Immature natural killer cell (primary cell): ENCODE results near the gene CCL15. TPM values are rescaled to one million over a fixed set of nuclear protein-coding genes. Genes with fewer than 3 reads are reported as not detected.

Experiments
- DNase-seq, 3 donors: peaks; one replicate each; pipeline ENCODE4 v3.0.0; 2022; ENCODE audit warnings: mixed read lengths in 1 of 3
- H3K27ac Mint-ChIP-seq, 6 donors: one replicate each; pipeline ENCODE4 v1.8.0; 2020; ENCODE audit warnings: mixed read lengths in 6 of 6, mild to moderate bottlenecking in 5 of 6, inconsistent platforms in 4 of 6, moderate library complexity in 3 of 6
- H3K27me3 Mint-ChIP-seq, 3 donors: one replicate each; pipeline ENCODE4 v1.8.0; 2020 to 2021; ENCODE audit warnings: low read depth in 3 of 3, mild to moderate bottlenecking in 3 of 3, mixed read lengths in 3 of 3, moderate library complexity in 3 of 3, inconsistent platforms in 1 of 3
- H3K36me3 Mint-ChIP-seq, 3 donors: one replicate each; pipeline ENCODE4 v1.8.0; 2020; ENCODE audit warnings: mixed read lengths in 3 of 3, inconsistent platforms in 2 of 3, mild to moderate bottlenecking in 2 of 3
- H3K4me1 Mint-ChIP-seq, 2 donors: one replicate each; pipeline ENCODE4 v1.8.0; 2020; ENCODE audit warnings: inconsistent platforms in 2 of 2, mild to moderate bottlenecking in 2 of 2, mixed read lengths in 2 of 2, moderate library complexity in 1 of 2
- H3K4me3 Mint-ChIP-seq, 5 donors: one replicate each; pipeline ENCODE4 v1.8.0; 2020; ENCODE audit warnings: mild to moderate bottlenecking in 5 of 5, mixed read lengths in 5 of 5, inconsistent platforms in 3 of 5, moderate library complexity in 3 of 5
- H3K9me3 Mint-ChIP-seq, 6 donors: one replicate each; pipeline ENCODE4 v1.8.0; 2020; ENCODE audit warnings: mild to moderate bottlenecking in 6 of 6, mixed read lengths in 6 of 6, inconsistent platforms in 4 of 6, moderate library complexity in 3 of 6
- polyA plus RNA-seq, 3 donors: library from polyadenylated mRNA; unstranded; fragments of 300-500 nt; fragmentation: Illumina TruSeq; gene quantifications; one replicate each; pipeline ENCODE4 v1.2.3, GENCODE V29; 2021

Gene CCL15
- polyA plus RNA-seq, 3 donors from 2014 or later = not detected

DNA sequence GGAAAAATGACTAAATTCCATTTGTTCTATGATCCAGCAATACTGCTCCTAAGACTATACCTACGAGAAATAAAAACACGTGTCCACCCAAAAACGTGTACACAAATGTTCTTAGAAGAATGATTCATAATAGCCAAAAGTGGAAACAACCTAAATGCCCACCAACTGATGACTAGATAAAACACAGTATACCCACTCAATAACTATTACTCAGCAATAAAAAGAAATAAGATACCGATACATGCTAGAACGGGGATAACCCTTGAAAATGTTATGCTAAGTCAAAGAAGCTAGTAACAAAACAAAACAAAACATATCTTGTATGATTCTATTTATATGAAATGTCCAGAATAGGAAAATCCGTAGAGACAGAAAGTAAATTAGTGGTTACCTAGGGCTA lies 37.7 kb downstream of the CCL15 start:
- peaks cover 3 to 21% (median 7%) of the 10 kb centered on the region in 3 donors for H3K36me3 Mint-ChIP-seq
- H3K4me3 Mint-ChIP-seq = no peak overlapping the region
- H3K9me3 Mint-ChIP-seq = no peaks in the 10 kb centered on the region
- peaks cover 0 to 3% of the 10 kb centered on the region in 2 donors for H3K4me1 Mint-ChIP-seq
- DNase-seq = no peak
- peak overlapping the region in 1 of 6 donors; percentile 71 for H3K27ac Mint-ChIP-seq
- peaks cover 0 to 3% (median 0%) of the 10 kb centered on the region in 3 donors for H3K27me3 Mint-ChIP-seq

DNA sequence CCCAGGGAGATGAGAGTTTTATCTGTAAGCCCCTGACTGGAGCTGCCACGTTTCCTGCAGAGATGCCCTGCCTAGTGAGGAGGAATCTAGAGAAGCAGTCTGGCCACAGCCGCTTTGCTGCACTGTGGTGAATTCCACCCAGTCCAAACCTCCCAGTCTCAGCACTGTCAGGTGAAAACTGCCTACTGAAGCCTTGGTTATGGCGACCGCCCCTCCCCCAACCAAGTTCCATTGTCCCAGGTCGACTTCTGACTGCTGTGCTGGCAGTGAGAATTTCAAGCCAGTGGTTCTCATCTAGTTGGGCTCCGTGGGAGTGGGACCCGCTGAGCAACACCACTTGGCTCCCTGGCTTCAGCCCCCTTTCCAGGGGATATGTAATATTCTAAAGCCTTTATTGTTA lies 47.6 kb downstream of the CCL15 start:
- Mint-ChIP-seq H3K9me3 (no peaks in the 10 kb centered on the region), H3K27ac (no peak overlapping the region)

DNA sequence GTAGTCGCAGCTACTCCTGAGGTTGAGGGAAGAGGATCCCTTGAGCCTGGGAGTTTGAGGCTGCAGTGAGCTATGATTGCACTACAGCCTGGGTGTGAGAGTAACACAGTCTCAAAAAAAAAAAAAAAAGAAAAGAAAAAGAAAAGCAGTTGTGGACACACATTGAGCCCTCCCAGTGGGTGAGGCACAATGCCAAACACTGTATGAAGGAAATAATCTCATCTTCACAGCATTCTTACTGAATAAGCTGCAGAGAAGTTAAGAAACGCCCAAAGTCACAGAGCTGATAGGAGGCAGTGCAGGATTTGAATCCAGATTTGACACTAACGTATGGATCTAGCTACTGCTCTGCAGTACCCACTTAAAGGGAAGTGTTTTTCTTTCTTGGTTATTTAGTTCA lies 52.0 kb downstream of the CCL15 start:
- Mint-ChIP-seq H3K4me1 (peaks cover 12 to 35% of the 10 kb centered on the region in 2 donors), H3K27me3 (peaks cover 0 to 2% (median 0%) of the 10 kb centered on the region in 3 donors), H3K9me3 (no peaks in the 10 kb centered on the region), H3K27ac (peak overlapping the region in 2 of 6 donors; percentile 0 to 47), H3K36me3 (peaks cover 0 to 8% (median 7%) of the 10 kb centered on the region in 3 donors), H3K4me3 (no peak overlapping the region)
- no peak for DNase-seq

More for the DNA sequence above, 47.6 kb downstream of the CCL15 start:
- no peak overlapping the region for H3K4me3 Mint-ChIP-seq
- peaks cover 6 to 16% of the 10 kb centered on the region in 2 donors for H3K4me1 Mint-ChIP-seq
- peaks cover 0 to 3% (median 2%) of the 10 kb centered on the region in 3 donors for H3K27me3 Mint-ChIP-seq
- peaks cover 0 to 23% (median 14%) of the 10 kb centered on the region in 3 donors for H3K36me3 Mint-ChIP-seq
- DNase-seq = no peak

DNA sequence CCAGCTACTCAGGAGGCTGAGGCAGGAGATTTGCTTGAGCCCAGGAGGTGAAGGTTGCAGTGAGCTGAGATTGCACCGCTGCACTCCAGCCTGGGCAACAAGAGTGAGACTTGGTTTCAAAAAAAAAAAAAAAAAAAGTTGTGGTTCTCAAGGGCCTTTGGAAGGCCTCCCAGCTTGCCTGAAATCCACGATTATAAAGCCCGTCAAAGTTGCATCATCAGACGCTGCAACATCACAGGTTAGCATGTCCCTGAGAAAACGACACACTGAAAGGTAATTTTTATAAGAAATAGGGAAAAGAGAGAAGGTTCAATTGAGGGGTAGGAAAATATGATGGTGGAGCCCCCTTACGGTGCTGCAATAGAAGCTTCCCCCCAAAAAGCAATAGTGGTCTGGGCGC lies 53.3 kb downstream of the CCL15 start:
- Mint-ChIP-seq H3K27me3 (peaks cover 0 to 2% (median 0%) of the 10 kb centered on the region in 3 donors), H3K4me3 (no peak overlapping the region), H3K27ac (no peak overlapping the region), H3K4me1 (peaks cover 18 to 45% of the 10 kb centered on the region in 2 donors), H3K36me3 (peaks cover 0 to 9% (median 0%) of the 10 kb centered on the region in 3 donors), H3K9me3 (no peaks in the 10 kb centered on the region)
- no peak for DNase-seq

Other genes starting within 250 kb of the CCL15 start
- not detected for gene GAS2L2, start 248.3 kb downstream of the CCL15 start, polyA plus RNA-seq
- gene C17orf50, start 240.7 kb downstream of the CCL15 start, polyA plus RNA-seq = under 1 TPM in 2 of 3 donors, not detected in 1; 0.28 to 0.34 TPM
- not detected for gene MMP28, start 205.9 kb downstream of the CCL15 start, polyA plus RNA-seq
- gene TAF15, start 192.1 kb downstream of the CCL15 start, polyA plus RNA-seq = 10 to 100 TPM in 2 of 3 donors, 1 to 10 TPM in 1; 9.4 to 35.5 (median 10.3) TPM
- gene HEATR9, start 132.7 kb downstream of the CCL15 start, polyA plus RNA-seq = under 1 TPM in 2 of 3 donors, not detected in 1; 0.11 to 0.19 TPM
- 1,000 to 10,000 TPM; 1,095 to 2,255 (median 1,960) TPM for gene CCL5, start 121.2 kb downstream of the CCL15 start, polyA plus RNA-seq
- gene RDM1, start 70.8 kb downstream of the CCL15 start, polyA plus RNA-seq = 1 to 10 TPM in 1 of 3 donors, under 1 TPM in 1, not detected in 1; 0.82 to 1.7 TPM
- not detected for gene LYZL6, start 57.8 kb downstream of the CCL15 start, polyA plus RNA-seq
- not detected for gene CCL16, start 20.1 kb downstream of the CCL15 start, polyA plus RNA-seq
- not detected for gene CCL14, start 14.8 kb downstream of the CCL15 start, polyA plus RNA-seq
- gene CCL23, start 16.4 kb upstream of the CCL15 start, polyA plus RNA-seq = 1 to 10 TPM in 2 of 3 donors, under 1 TPM in 1; 0.60 to 2.6 (median 2.1) TPM
- under 1 TPM in 1 of 3 donors, not detected in 2; 0.24 TPM for gene CCL18, start 62.7 kb upstream of the CCL15 start, polyA plus RNA-seq
- gene CCL3, start 88.6 kb upstream of the CCL15 start, polyA plus RNA-seq = 100 to 1,000 TPM; 120 to 149 (median 128) TPM
- gene CCL4, start 102.3 kb upstream of the CCL15 start, polyA plus RNA-seq = 1,000 to 10,000 TPM in 1 of 3 donors, 100 to 1,000 TPM in 2; 748 to 1,008 (median 970) TPM
- gene TBC1D3B, start 175.1 kb upstream of the CCL15 start, polyA plus RNA-seq = not detected
- gene CCL3L1, start 195.2 kb upstream of the CCL15 start, polyA plus RNA-seq = 10 to 100 TPM in 1 of 3 donors, 1 to 10 TPM in 2; 1.0 to 39.5 (median 2.9) TPM
- 100 to 1,000 TPM in 1 of 3 donors, 10 to 100 TPM in 2; 30.5 to 129 (median 54.3) TPM for gene CCL4L2, start 209.5 kb upstream of the CCL15 start, polyA plus RNA-seq